PFSK-1 (cell line): ENCODE data around the gene ZNF19.

ENCODE experiments used
- POLR2AphosphoS5 ChIP-seq: IDR thresholded peaks from 2 replicates; pipeline ENCODE4 v1.6.1; 2012; ENCODE audit warnings: low read depth, mild to moderate bottlenecking, control low read depth, low read length, moderate library complexity
- REST ChIP-seq, 2 experiments: IDR thresholded peaks; 2 replicates each; pipeline versions ENCODE4 v1.6.1 to v1.8.0; 2011 to 2012; ENCODE audit warnings: low read depth in 2 of 2, low read length in 2 of 2, control low read depth in 1 of 2, inconsistent platforms in 1 of 2, mild to moderate bottlenecking in 1 of 2, moderate library complexity in 1 of 2; ENCODE audit not compliant: insufficient read depth in 1 of 2
- SIN3A ChIP-seq: IDR thresholded peaks from 2 replicates; pipeline ENCODE4 v1.6.1; 2012; ENCODE audit warnings: mild to moderate bottlenecking, low read length, moderate library complexity, borderline replicate concordance; ENCODE audit not compliant: insufficient read depth

GRCh38 chr16:71498031-71498430, 8.9 kb upstream of the ZNF19 start:
- TF ChIP-seq POLR2AphosphoS5 (no peak), SIN3A (no peak), REST (IDR thresholded peaks at IDR 0.05; ENCODE audit: insufficient read depth in 1 of 2, low read depth in 2 of 2, low read length in 2 of 2) (no peak)
